ACC112 (cell line): ENCODE data around the gene ATP6V1B1.

Experiments
- H2AFZ ChIP-seq: fragments of 200-600 bp; sonication (generic); one replicate; pipeline ENCODE4 v1.6.0; 2017; ENCODE audit warnings: antibody characterized with exemption, low read length; ENCODE audit not compliant: unreplicated experiment
- H3K27ac ChIP-seq: fragments of 200-600 bp; sonication (generic); 2 replicates; pipeline ENCODE4 v1.5.1; 2014; ENCODE audit warnings: low read depth, mild to moderate bottlenecking, antibody characterized with exemption, low read length, moderate library complexity
- H3K27me3 ChIP-seq: fragments of 200-600 bp; sonication (generic); 2 replicates; pipeline ENCODE4 v1.6.1; 2014; ENCODE audit warnings: mild to moderate bottlenecking, antibody characterized with exemption, low read length, moderate library complexity, mixed read lengths; ENCODE audit not compliant: insufficient read depth
- H3K36me3 ChIP-seq: fragments of 200-600 bp; sonication (generic); 2 replicates; pipeline ENCODE4 v1.6.1; 2016; ENCODE audit warnings: mild to moderate bottlenecking, antibody characterized with exemption, low read length, moderate library complexity, mixed read lengths; ENCODE audit not compliant: insufficient read depth
- H3K4me1 ChIP-seq: fragments of 200-600 bp; sonication (generic); one replicate; pipeline ENCODE4 v1.6.1; 2016; ENCODE audit warnings: low read length, mixed read lengths; ENCODE audit not compliant: insufficient read depth, unreplicated experiment, control insufficient read depth
- H3K4me3 ChIP-seq: fragments of 200-600 bp; sonication (generic); 2 replicates; pipeline ENCODE4 v1.5.1; 2014; ENCODE audit warnings: mild to moderate bottlenecking, low read depth, low read length
- H3K79me2 ChIP-seq: fragments of 200-600 bp; sonication (generic); one replicate; pipeline ENCODE4 v1.6.0; 2016; ENCODE audit warnings: low read length; ENCODE audit not compliant: control insufficient read depth, unreplicated experiment, insufficient read depth

The ATP6V1B1 gene

DNA sequence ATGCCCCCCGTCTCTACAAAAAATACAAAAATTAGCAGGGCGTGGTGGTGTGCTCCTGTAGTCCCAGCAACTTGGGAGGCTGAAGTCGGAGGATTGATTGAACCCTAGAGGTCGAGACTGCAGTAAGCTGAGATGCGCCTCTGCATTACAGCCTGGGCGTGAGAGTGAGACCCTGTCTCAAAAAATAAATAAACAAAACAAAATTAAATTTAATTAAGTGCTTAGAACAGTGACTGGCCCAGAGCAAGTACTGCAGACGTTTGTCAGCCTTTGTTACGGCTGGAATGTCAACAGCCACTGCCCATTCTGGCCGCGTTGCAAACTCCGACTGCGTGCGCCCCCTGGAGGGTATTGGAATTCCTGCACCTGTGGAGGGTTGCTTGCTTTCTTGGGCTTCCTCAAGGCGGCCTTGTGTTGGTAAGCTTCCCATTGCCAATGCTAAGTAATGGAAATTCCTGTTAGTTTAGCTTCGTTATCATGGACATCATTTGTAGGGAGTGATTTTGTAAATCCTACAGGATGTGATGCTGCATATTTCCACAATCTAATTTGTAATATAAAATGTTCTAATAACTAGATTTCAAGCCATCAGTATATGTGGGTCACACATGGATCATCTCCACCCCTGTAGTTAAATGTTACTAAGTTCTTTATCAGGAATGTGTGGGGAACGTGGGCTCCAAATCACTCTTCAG, 15.9 kb upstream of the ATP6V1B1 start:
- no peak overlapping the region for H2AFZ ChIP-seq
- no peaks in the 10 kb centered on the region for H3K4me1 ChIP-seq
- H3K4me3 ChIP-seq: no peak overlapping the region
- no peaks in the 10 kb centered on the region for H3K27me3 ChIP-seq
- no peaks in the 10 kb centered on the region for H3K36me3 ChIP-seq
- no peaks in the 10 kb centered on the region for H3K79me2 ChIP-seq
- H3K27ac ChIP-seq: no peak overlapping the region

GRCh38 chr2:70920367-70920715, 15.4 kb upstream of the ATP6V1B1 start:
- H2AFZ ChIP-seq: no peak overlapping the region
- no peaks in the 10 kb centered on the region for H3K4me1 ChIP-seq
- H3K27me3 ChIP-seq: no peaks in the 10 kb centered on the region
- no peak overlapping the region for H3K27ac ChIP-seq
- no peak overlapping the region for H3K4me3 ChIP-seq
- H3K36me3 ChIP-seq: no peaks in the 10 kb centered on the region
- no peaks in the 10 kb centered on the region for H3K79me2 ChIP-seq

DNA sequence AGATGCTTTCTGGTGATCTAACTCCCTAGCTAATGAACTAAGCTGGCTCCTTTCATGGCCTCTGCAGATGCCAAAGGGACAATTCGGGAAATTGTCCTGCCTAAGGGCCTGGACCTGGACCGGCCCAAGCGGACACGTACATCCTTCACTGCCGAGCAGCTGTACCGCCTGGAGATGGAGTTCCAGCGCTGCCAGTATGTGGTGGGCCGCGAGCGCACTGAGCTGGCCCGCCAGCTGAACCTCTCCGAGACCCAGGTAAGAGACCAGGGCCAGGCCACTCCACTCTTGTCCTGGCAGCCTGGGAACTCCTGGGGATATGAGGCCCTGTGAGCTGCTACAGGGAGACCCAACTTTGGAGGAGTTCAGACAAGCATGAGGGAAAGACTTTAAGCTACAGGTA, 14.7 kb upstream of the ATP6V1B1 start:
- H3K27ac ChIP-seq: no peak overlapping the region
- H3K4me1 ChIP-seq: no peaks in the 10 kb centered on the region
- H3K79me2 ChIP-seq: no peaks in the 10 kb centered on the region
- no peak overlapping the region for H3K4me3 ChIP-seq
- H3K27me3 ChIP-seq: no peaks in the 10 kb centered on the region
- no peaks in the 10 kb centered on the region for H3K36me3 ChIP-seq
- no peak overlapping the region for H2AFZ ChIP-seq

DNA sequence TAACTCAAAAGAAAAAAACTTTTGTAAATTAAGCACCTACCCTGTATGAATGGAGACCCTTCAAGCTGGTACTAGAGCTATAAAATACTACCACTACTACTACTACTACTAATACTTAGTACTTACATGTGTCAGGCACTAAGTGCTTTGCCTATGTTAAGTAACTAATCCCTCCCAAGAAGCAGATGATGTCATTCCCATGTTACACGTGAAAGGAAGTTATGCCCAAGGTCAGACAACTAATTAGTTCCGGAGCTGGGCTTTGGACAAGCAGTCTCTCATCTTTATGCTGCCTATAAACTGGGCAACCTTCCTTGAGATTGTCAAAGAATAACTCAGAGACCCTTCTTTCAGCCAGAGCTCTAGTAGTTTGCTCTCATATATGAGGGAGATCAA, 13.9 kb upstream of the ATP6V1B1 start:
- no peaks in the 10 kb centered on the region for H3K27me3 ChIP-seq
- H3K27ac ChIP-seq: no peak overlapping the region
- H3K4me3 ChIP-seq: no peak overlapping the region
- H2AFZ ChIP-seq: no peak overlapping the region
- H3K36me3 ChIP-seq: no peaks in the 10 kb centered on the region
- no peaks in the 10 kb centered on the region for H3K4me1 ChIP-seq
- H3K79me2 ChIP-seq: no peaks in the 10 kb centered on the region

DNA sequence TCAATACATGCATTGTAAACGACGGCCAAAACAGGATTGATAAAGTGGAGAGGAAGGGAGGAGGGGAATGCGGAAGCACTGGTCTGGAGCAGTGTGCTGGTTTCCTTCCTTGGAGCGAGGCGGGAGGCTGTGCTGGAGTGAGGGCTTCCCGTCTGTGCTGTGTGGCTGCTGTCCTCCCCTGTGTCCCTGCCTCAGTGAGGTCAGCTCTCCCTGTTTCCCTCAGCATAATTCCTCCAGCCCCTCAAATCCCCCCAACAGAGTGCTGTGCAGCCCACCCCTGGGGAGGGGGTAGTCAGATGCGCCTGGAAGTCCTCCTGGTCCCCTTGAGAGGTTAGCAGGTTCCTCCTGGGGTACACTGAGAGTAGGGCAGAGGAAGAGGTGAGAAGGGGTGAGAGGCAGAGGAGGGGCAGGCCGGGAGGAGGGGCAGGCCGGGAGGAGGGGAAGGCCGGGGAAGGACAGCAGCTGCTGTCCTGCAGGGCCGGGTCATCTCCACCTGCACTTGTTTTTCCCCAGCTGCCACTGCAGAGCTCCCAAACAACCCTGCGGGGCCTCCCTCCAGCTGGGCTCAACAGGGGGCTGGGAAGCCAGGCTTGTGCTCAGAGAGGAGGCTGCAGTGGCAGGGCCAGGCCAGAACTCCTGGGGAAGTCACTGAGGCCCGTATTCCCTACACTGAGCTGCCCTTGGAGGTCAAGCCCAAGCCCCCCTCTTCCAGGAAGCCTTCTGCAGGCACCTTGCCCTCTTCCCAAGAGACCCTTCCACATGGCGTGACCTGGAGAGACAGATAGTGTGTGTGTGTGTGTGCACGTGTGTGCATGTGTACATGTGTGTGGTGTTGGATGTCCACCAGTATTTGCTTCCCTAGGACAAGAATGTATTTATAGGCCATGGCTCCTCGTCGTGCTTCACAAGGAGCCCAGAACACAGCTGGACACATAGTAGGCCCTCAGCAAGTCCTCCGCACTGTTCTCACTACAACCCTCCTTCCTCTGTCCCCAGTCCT, 13.2 kb upstream of the ATP6V1B1 start:
- no peak overlapping the region for H3K4me3 ChIP-seq
- no peak overlapping the region for H3K27ac ChIP-seq
- no peaks in the 10 kb centered on the region for H3K27me3 ChIP-seq
- H3K36me3 ChIP-seq: no peaks in the 10 kb centered on the region
- H3K79me2 ChIP-seq: no peaks in the 10 kb centered on the region
- H2AFZ ChIP-seq: no peak overlapping the region
- no peaks in the 10 kb centered on the region for H3K4me1 ChIP-seq

DNA sequence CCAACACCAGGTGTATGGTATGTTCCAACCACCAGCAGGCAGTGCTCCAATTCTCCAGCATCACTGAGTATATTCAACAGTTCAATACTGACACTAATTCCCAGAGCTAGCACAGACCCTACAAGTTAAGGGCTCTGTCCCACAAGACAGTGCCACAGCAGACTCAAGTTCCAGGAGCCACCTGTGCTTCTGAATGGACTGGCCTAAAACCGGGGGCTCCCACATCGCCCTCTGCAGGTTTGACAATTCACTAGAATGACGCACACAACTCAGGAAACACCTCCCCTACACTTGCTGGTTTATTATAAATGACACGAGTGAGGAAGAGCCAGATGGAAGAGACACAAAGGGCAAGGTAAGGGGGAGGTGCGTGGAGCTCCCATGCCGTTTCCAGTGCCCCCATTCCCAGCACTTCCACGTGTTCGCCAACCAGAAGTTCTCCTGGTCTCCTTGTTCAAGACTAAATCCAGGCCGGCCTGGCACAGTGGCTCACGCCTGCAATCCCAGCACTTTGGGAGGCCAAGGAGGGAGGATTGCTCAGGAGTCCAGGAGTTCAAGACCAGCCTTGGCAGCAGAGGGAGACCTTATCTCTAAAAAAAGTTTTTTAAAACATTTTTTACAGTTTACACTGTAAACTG, 12.2 kb upstream of the ATP6V1B1 start:
- Histone ChIP-seq H2AFZ (no peak overlapping the region), H3K36me3 (no peaks in the 10 kb centered on the region), H3K27me3 (no peaks in the 10 kb centered on the region), H3K27ac (no peak overlapping the region), H3K79me2 (no peaks in the 10 kb centered on the region), H3K4me3 (no peak overlapping the region), H3K4me1 (no peaks in the 10 kb centered on the region)

- Histone ChIP-seq H3K36me3 (no peaks in the 10 kb centered on the region), H3K4me3 (no peak overlapping the region)
Measured at GRCh38 chr2:70926042-70926441, 9.7 kb upstream of the ATP6V1B1 start.

GRCh38 chr2:70927138-70927537, 8.6 kb upstream of the ATP6V1B1 start:
- Histone ChIP-seq H3K4me3 (no peak overlapping the region), H3K36me3 (no peaks in the 10 kb centered on the region), H3K4me1 (no peaks in the 10 kb centered on the region), H3K27me3 (no peaks in the 10 kb centered on the region), H2AFZ (no peak overlapping the region), H3K27ac (no peak overlapping the region), H3K79me2 (no peaks in the 10 kb centered on the region)

More at GRCh38 chr2:70926042-70926441, 9.7 kb upstream of the ATP6V1B1 start:
- H3K4me1 ChIP-seq: no peaks in the 10 kb centered on the region
- no peak overlapping the region for H2AFZ ChIP-seq
- H3K27me3 ChIP-seq: no peaks in the 10 kb centered on the region
- H3K27ac ChIP-seq: no peak overlapping the region
- no peaks in the 10 kb centered on the region for H3K79me2 ChIP-seq

GRCh38 chr2:70927641-70928040, 8.1 kb upstream of the ATP6V1B1 start:
- H3K79me2 ChIP-seq: no peaks in the 10 kb centered on the region
- H2AFZ ChIP-seq: no peak overlapping the region
- no peak overlapping the region for H3K4me3 ChIP-seq
- no peaks in the 10 kb centered on the region for H3K27me3 ChIP-seq
- H3K36me3 ChIP-seq: no peaks in the 10 kb centered on the region
- H3K4me1 ChIP-seq: no peaks in the 10 kb centered on the region
- H3K27ac ChIP-seq: no peak overlapping the region

DNA sequence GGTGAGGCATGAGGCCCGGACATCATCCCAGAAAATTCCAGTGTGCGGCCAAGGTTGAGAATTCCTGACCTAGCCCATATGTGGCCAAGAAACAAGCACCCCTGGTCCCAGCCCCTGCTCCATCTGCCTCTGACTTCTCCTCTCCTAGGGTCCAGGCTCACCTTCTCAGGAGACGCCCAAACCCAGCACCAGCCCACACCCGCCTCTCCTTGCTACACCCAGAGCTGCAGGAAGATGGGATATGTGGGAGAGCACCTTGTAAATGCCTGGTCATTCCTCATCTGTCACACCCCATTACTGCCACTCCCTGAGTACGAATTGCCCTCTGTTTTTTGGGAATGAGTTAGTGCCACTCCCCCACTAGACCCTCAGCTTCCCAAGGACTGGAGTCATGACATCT, 7.3 kb upstream of the ATP6V1B1 start:
- Histone ChIP-seq H3K79me2 (no peaks in the 10 kb centered on the region), H2AFZ (no peak overlapping the region), H3K36me3 (no peaks in the 10 kb centered on the region), H3K27me3 (no peaks in the 10 kb centered on the region), H3K4me1 (no peaks in the 10 kb centered on the region), H3K27ac (no peak overlapping the region), H3K4me3 (no peak overlapping the region)
